PC-9 (cell line): Measurements from ENCODE around the gene FAM209B. TPM values are rescaled to one million over a fixed set of nuclear protein-coding genes. Genes with fewer than 3 reads are reported as not detected.

Experiments
- BruUV-seq: library from RNA; stranded (reverse); fragments of 400-500 nt; replicated peaks from 2 replicates; lab custom pipeline; 2021; lab: Mats Ljungman, UMichigan
- CTCF ChIA-PET: fragments of 300-600 bp; sonication (Branson Sonifier 250); formaldehyde crosslinking; loops from one replicate; lab custom pipeline; 2022; ENCODE audit warnings: antibody characterized with exemption; lab: Charles Lee
- POLR2A ChIA-PET: fragments of 300-600 bp; sonication (Branson Sonifier 250); formaldehyde crosslinking; loops from one replicate; lab custom pipeline; 2022; ENCODE audit warnings: antibody characterized with exemption; ENCODE audit not compliant: unreplicated experiment; lab: Charles Lee
- DNase-seq, 2 experiments: peaks; one replicate each; pipeline versions ENCODE4 v3.0.0 to v3.0.0-alpha.2; 2015 to 2022; ENCODE audit warnings: mixed read lengths in 1 of 2
- H2AFZ ChIP-seq: fragments of 200-600 bp; sonication (generic); 2 replicates; pipeline ENCODE4 v1.8.1; 2017; ENCODE audit warnings: antibody characterized with exemption
- H3F3A ChIP-seq: fragments of 200-600 bp; sonication (generic); 2 replicates; pipeline ENCODE4 v1.8.1; 2017; ENCODE audit warnings: antibody characterized with exemption, mild to moderate bottlenecking, low read depth; ENCODE audit not compliant: insufficient read depth
- H3K27ac ChIP-seq: fragments of 200-600 bp; sonication (generic); 2 replicates; pipeline ENCODE4 v1.6.1; 2016; ENCODE audit warnings: mixed run types
- H3K27me3 ChIP-seq: fragments of 200-600 bp; sonication (generic); 2 replicates; pipeline ENCODE4 v1.6.1; 2016; ENCODE audit warnings: low read depth, mixed run types; ENCODE audit not compliant: insufficient read depth
- H3K36me3 ChIP-seq: fragments of 200-600 bp; sonication (generic); 2 replicates; pipeline ENCODE4 v1.6.1; 2016; ENCODE audit warnings: low read depth, mixed run types
- H3K4me1 ChIP-seq: fragments of 200-600 bp; sonication (generic); replicated peaks from 2 replicates; pipeline ENCODE4 v1.6.1; 2016; ENCODE audit warnings: mixed run types; ENCODE audit not compliant: insufficient read depth
- H3K4me2 ChIP-seq: fragments of 200-600 bp; sonication (generic); 2 replicates; pipeline ENCODE4 v1.6.1; 2017; ENCODE audit warnings: mixed run types
- H3K4me3 ChIP-seq: fragments of 200-600 bp; sonication (generic); 2 replicates; pipeline ENCODE4 v1.6.1; 2016; ENCODE audit warnings: mixed run types
- H3K79me2 ChIP-seq: fragments of 200-600 bp; sonication (generic); 2 replicates; pipeline ENCODE4 v1.6.1; 2017; ENCODE audit warnings: low read depth, mixed run types
- H3K9me2 ChIP-seq: fragments of 200-600 bp; sonication (generic); 2 replicates; pipeline ENCODE4 v1.8.1; 2017; ENCODE audit warnings: mild to moderate bottlenecking; ENCODE audit not compliant: insufficient read depth
- H3K9me3 ChIP-seq: fragments of 200-600 bp; sonication (generic); 2 replicates; pipeline ENCODE4 v1.8.1; 2016; ENCODE audit warnings: low read depth; ENCODE audit not compliant: insufficient read depth
- H4K20me1 ChIP-seq: fragments of 200-600 bp; sonication (generic); 2 replicates; pipeline ENCODE4 v1.8.1; 2017; ENCODE audit not compliant: insufficient read depth
- CTCF ChIP-seq: fragments of 200-600 bp; sonication (generic); conservative IDR thresholded peaks from 2 replicates; pipeline ENCODE4 v1.6.1; 2017; ENCODE audit warnings: mixed run types, antibody characterized with exemption, mild to moderate bottlenecking, moderate library complexity
- EZH2 ChIP-seq: fragments of 200-600 bp; sonication (generic); IDR thresholded peaks from 2 replicates; pipeline ENCODE4 v1.8.0; 2017; ENCODE audit warnings: antibody characterized with exemption, low read depth
- intact Hi-C: fragments of 100-400 bp; cut with micrococcal nuclease; formaldehyde crosslinking; loops from one replicate; pipeline ENCODE4 v1.10.0; 2022; ENCODE audit not compliant: unreplicated experiment
- total RNA-seq: library from RNA; stranded (reverse); gene quantifications from 2 replicates; pipeline ENCODE4 v1.2.3, GENCODE V29; 2021

FAM209B gene
- total RNA-seq, 1 experiment from 2014 or later: not detected

GRCh38 chr20:56572172-56572571, 39.1 kb downstream of the FAM209B start:
- Histone ChIP-seq H3K79me2 (no peaks in the 10 kb centered on the region), H3K9me2 (no peaks in the 10 kb centered on the region), H3K9me3 (0 out of 2 replicates have a peak, but pooled peaks cover 3% of the 10 kb centered on the region), H2AFZ (no peak overlapping the region), H3K4me2 (no peak overlapping the region), H3K27ac (no peak overlapping the region), H3K4me3 (no peak overlapping the region), H3K36me3 (no peaks in the 10 kb centered on the region), H3K4me1 (peaks cover 5% of the 10 kb centered on the region), H3K27me3 (no peaks in the 10 kb centered on the region), H4K20me1 (no peaks in the 10 kb centered on the region), H3F3A (peaks cover 5% of the 10 kb centered on the region)
- ChIA-PET POLR2A (no interaction called here), CTCF (no interaction called here)
- no peak for DNase-seq
- no peak for TF ChIP-seq EZH2
- no peak for TF ChIP-seq CTCF
- intact Hi-C loops: no loop called here
- BruUV-seq: no TSS peak

- no peak for DNase-seq
- CTCF ChIA-PET: no interaction called here
- H3K27ac ChIP-seq: no peak overlapping the region
Measured at GRCh38 chr20:56573986-56574385, 40.9 kb downstream of the FAM209B start.

GRCh38 chr20:56574531-56575142, 41.6 kb downstream of the FAM209B start:
- Histone ChIP-seq H2AFZ (no peak overlapping the region), H3K36me3 (no peaks in the 10 kb centered on the region), H4K20me1 (no peaks in the 10 kb centered on the region), H3K4me2 (no peak overlapping the region), H3K79me2 (no peaks in the 10 kb centered on the region), H3F3A (peaks cover 8% of the 10 kb centered on the region), H3K4me3 (no peak overlapping the region), H3K9me2 (no peaks in the 10 kb centered on the region), H3K27ac (no peak overlapping the region), H3K4me1 (peaks cover 12% of the 10 kb centered on the region), H3K27me3 (no peaks in the 10 kb centered on the region), H3K9me3 (no peaks in the 10 kb centered on the region)
- DNase-seq: no peak
- BruUV-seq: no TSS peak
- intact Hi-C loops: no loop called here
- TF ChIP-seq CTCF: no peak
- ChIA-PET CTCF (no interaction called here), POLR2A (no interaction called here)

More at GRCh38 chr20:56573986-56574385, 40.9 kb downstream of the FAM209B start:
- Histone ChIP-seq H3K27me3 (no peaks in the 10 kb centered on the region), H3K79me2 (no peaks in the 10 kb centered on the region), H3K4me3 (no peak overlapping the region), H3K4me2 (no peak overlapping the region), H3K9me2 (no peaks in the 10 kb centered on the region), H3K36me3 (no peaks in the 10 kb centered on the region), H2AFZ (no peak overlapping the region), H3K4me1 (peaks cover 5% of the 10 kb centered on the region), H3F3A (peaks cover 5% of the 10 kb centered on the region), H3K9me3 (no peaks in the 10 kb centered on the region), H4K20me1 (no peaks in the 10 kb centered on the region)
- TF ChIP-seq EZH2: no peak
- no peak for TF ChIP-seq CTCF
- no TSS peak for BruUV-seq
- intact Hi-C loops: no loop called here
- POLR2A ChIA-PET: no interaction called here
